Measurements from ENCODE around the gene DYRK1B. TPM values are rescaled to one million over a fixed set of nuclear protein-coding genes. Genes with fewer than 3 reads are reported as not detected.
"Not testable (repeated sequence)": the region's sequence is repeated elsewhere in the genome, so short reads cannot be mapped to it uniquely, and the experiment has no call there.

The DYRK1B gene
- total RNA-seq: 10 to 100 TPM; 11.8 to 12.7 TPM

GRCh38 chr19:39833464-39834286 is at the start of gene DYRK1B:
DYRK1B (minus strand) TSS chr19:39834162; CDS start chr19:39831867, 2,295 bp downstream.
- Histone ChIP-seq H3K4me3 (peak within 1 kb of the TSS; percentile 99), H3K27me3 (no peaks in the 10 kb centered on the region), H3K36me3 (peaks cover 16% of the 10 kb centered on the region), H3K9me3 (no peaks in the 10 kb centered on the region), H3K9ac (ENCODE audit: low read depth in 2 of 2, low read length in 2 of 2) (peak within 1 kb of the TSS; percentile 77 to 79), H3K27ac (peak within 1 kb of the TSS; percentile 82), H3K4me1 (peaks cover 4% of the 10 kb centered on the region)
- intact Hi-C loops (cut with DNase I): no loop called here
- peak; percentile 97 for DNase-seq
- no peak for TF ChIP-seq CTCF (IDR thresholded peaks at IDR 0.05)

GRCh38 chr19:39882645-39883044 is 48.7 kb upstream of the DYRK1B start:
- H3K27ac ChIP-seq; H3K36me3 ChIP-seq; intact Hi-C loops (cut with DNase I); H3K4me1 ChIP-seq; DNase-seq; H3K4me3 ChIP-seq; H3K27me3 ChIP-seq; H3K9me3 ChIP-seq; H3K9ac ChIP-seq (ENCODE audit: low read depth in 2 of 2, low read length in 2 of 2): not testable (repeated sequence)

- H3K4me3 ChIP-seq; H3K9ac ChIP-seq (ENCODE audit: low read depth in 2 of 2, low read length in 2 of 2); H3K27me3 ChIP-seq; H3K9me3 ChIP-seq; H3K4me1 ChIP-seq; H3K36me3 ChIP-seq; intact Hi-C loops (cut with DNase I); H3K27ac ChIP-seq; DNase-seq: not testable (repeated sequence)
- TF ChIP-seq CTCF (IDR thresholded peaks at IDR 0.05): peak; percentile 12
Measured at GRCh38 chr19:39881495-39882110, 47.6 kb upstream of the DYRK1B start.

GRCh38 chr19:39880241-39880640 is 46.3 kb upstream of the DYRK1B start:
- H3K9me3 ChIP-seq; H3K4me3 ChIP-seq; H3K36me3 ChIP-seq; H3K9ac ChIP-seq (ENCODE audit: low read depth in 2 of 2, low read length in 2 of 2); H3K4me1 ChIP-seq; H3K27me3 ChIP-seq; intact Hi-C loops (cut with DNase I); DNase-seq; H3K27ac ChIP-seq: not testable (repeated sequence)

- H3K36me3 ChIP-seq; H3K4me1 ChIP-seq; H3K9me3 ChIP-seq; DNase-seq; H3K27me3 ChIP-seq; H3K27ac ChIP-seq; intact Hi-C loops (cut with DNase I); H3K9ac ChIP-seq (ENCODE audit: low read depth in 2 of 2, low read length in 2 of 2); H3K4me3 ChIP-seq: not testable (repeated sequence)
Measured at GRCh38 chr19:39879796-39880195, 45.8 kb upstream of the DYRK1B start.

GRCh38 chr19:39878866-39879265 is 44.9 kb upstream of the DYRK1B start:
- H3K9me3 ChIP-seq; H3K27ac ChIP-seq; H3K27me3 ChIP-seq; H3K9ac ChIP-seq (ENCODE audit: low read depth in 2 of 2, low read length in 2 of 2); H3K4me1 ChIP-seq; DNase-seq; H3K36me3 ChIP-seq; intact Hi-C loops (cut with DNase I); H3K4me3 ChIP-seq: not testable (repeated sequence)

GRCh38 chr19:39878398-39878797 is 44.4 kb upstream of the DYRK1B start:
- DNase-seq: no peak
- no peak overlapping the region for H3K4me3 ChIP-seq
- no peaks in the 10 kb centered on the region for H3K36me3 ChIP-seq
- no peaks in the 10 kb centered on the region for H3K27me3 ChIP-seq
- H3K27ac ChIP-seq: no peak overlapping the region
- H3K9ac ChIP-seq (ENCODE audit: low read depth in 2 of 2, low read length in 2 of 2): no peak overlapping the region
- no peaks in the 10 kb centered on the region for H3K9me3 ChIP-seq
- intact Hi-C loops (cut with DNase I): no loop called here
- H3K4me1 ChIP-seq: no peaks in the 10 kb centered on the region
- no peak for TF ChIP-seq CTCF (IDR thresholded peaks at IDR 0.05)

- H3K36me3 ChIP-seq; intact Hi-C loops (cut with DNase I); H3K9me3 ChIP-seq: not testable (repeated sequence)
Measured at GRCh38 chr19:39877982-39878381, 44.0 kb upstream of the DYRK1B start.

GRCh38 chr19:39877488-39877887 is 43.5 kb upstream of the DYRK1B start:
- intact Hi-C loops (cut with DNase I); DNase-seq: not testable (repeated sequence)

More at GRCh38 chr19:39877982-39878381, 44.0 kb upstream of the DYRK1B start:
- H3K9ac ChIP-seq (ENCODE audit: low read depth in 2 of 2, low read length in 2 of 2); H3K4me3 ChIP-seq; H3K27ac ChIP-seq; DNase-seq; H3K27me3 ChIP-seq; H3K4me1 ChIP-seq: not testable (repeated sequence)

GRCh38 chr19:39876486-39876885 is 42.5 kb upstream of the DYRK1B start:
- H3K36me3 ChIP-seq; intact Hi-C loops (cut with DNase I); H3K27ac ChIP-seq; H3K4me1 ChIP-seq; H3K9me3 ChIP-seq; H3K4me3 ChIP-seq; H3K27me3 ChIP-seq; DNase-seq; H3K9ac ChIP-seq (ENCODE audit: low read depth in 2 of 2, low read length in 2 of 2): not testable (repeated sequence)

More at GRCh38 chr19:39877488-39877887, 43.5 kb upstream of the DYRK1B start:
- H3K36me3 ChIP-seq; H3K4me3 ChIP-seq; H3K9ac ChIP-seq (ENCODE audit: low read depth in 2 of 2, low read length in 2 of 2); H3K9me3 ChIP-seq; H3K4me1 ChIP-seq; H3K27me3 ChIP-seq; H3K27ac ChIP-seq: not testable (repeated sequence)
